B cell (primary cell): Measurements from ENCODE around the gene CEP126.
"Not testable (repeated sequence)": the region's sequence is repeated elsewhere in the genome, so short reads cannot be mapped to it uniquely, and the experiment has no call there.

Experiments used
- CTCF ChIP-seq: fragments of 200-600 bp; IDR thresholded peaks from one replicate; pipeline ENCODE4 v1.8.0; 2022; ENCODE audit warnings: antibody characterized with exemption, mild to moderate bottlenecking
- EZH2 ChIP-seq: IDR thresholded peaks from 2 replicates; pipeline ENCODE4 v1.6.1; 2012; ENCODE audit warnings: borderline replicate concordance, low read depth, mild to moderate bottlenecking, moderate library complexity, low read length; ENCODE audit not compliant: insufficient read depth, poor library complexity, severe bottlenecking

GRCh38 chr11:101994052-101994469 lies 79.3 kb downstream of the CEP126 start:
- TF ChIP-seq CTCF, EZH2: not testable (repeated sequence)
